ENCODE data around the gene PXYLP1.

DNA sequence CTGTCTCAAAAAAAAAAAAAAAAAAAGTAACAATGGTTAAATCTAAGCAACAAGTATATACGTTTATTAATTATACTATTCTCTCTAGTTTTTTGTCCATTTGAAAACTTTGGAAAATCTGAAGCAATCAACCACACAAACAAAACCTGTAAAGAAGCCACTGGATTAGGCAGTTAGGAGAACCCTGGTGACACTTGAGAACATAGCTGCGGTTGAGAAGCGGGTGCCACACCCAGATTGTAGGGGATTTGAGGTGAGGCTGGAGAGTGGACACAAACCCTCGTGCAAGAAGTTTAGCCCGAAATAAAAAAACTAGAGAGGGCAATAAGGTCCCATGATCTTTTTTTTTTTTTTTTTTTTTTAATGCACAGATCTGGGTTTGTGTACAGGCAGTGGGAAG, 110.8 kb downstream of the PXYLP1 start:
- TF ChIP-seq CHD1 (IDR thresholded peaks at IDR 0.05; ENCODE audit: low read depth, low read length) (no peak), KDM1A (IDR thresholded peaks at IDR 0.05; ENCODE audit: borderline replicate concordance, low read length) (no peak)
- TF ChIP-seq, protein P1, sequence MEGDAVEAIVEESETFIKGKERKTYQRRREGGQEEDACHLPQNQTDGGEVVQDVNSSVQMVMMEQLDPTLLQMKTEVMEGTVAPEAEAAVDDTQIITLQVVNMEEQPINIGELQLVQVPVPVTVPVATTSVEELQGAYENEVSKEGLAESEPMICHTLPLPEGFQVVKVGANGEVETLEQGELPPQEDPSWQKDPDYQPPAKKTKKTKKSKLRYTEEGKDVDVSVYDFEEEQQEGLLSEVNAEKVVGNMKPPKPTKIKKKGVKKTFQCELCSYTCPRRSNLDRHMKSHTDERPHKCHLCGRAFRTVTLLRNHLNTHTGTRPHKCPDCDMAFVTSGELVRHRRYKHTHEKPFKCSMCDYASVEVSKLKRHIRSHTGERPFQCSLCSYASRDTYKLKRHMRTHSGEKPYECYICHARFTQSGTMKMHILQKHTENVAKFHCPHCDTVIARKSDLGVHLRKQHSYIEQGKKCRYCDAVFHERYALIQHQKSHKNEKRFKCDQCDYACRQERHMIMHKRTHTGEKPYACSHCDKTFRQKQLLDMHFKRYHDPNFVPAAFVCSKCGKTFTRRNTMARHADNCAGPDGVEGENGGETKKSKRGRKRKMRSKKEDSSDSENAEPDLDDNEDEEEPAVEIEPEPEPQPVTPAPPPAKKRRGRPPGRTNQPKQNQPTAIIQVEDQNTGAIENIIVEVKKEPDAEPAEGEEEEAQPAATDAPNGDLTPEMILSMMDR (IDR thresholded peaks at IDR 0.05; ENCODE audit: control extremely low read depth in 1 of 3, insufficient read depth in 1 of 3, low read depth in 1 of 3, low read length in 3 of 3): no peak
- TF ChIP-seq, protein P2, sequence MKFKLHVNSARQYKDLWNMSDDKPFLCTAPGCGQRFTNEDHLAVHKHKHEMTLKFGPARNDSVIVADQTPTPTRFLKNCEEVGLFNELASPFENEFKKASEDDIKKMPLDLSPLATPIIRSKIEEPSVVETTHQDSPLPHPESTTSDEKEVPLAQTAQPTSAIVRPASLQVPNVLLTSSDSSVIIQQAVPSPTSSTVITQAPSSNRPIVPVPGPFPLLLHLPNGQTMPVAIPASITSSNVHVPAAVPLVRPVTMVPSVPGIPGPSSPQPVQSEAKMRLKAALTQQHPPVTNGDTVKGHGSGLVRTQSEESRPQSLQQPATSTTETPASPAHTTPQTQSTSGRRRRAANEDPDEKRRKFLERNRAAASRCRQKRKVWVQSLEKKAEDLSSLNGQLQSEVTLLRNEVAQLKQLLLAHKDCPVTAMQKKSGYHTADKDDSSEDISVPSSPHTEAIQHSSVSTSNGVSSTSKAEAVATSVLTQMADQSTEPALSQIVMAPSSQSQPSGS (IDR thresholded peaks at IDR 0.05; ENCODE audit: low read length): no peak
